HepG2 (cell line): Measurements from ENCODE around the gene HRG. TPM values are rescaled to one million over a fixed set of nuclear protein-coding genes. Genes with fewer than 3 reads are reported as not detected.

Experiments
- AKNA ChIP-seq: sonication (generic); formaldehyde crosslinking; IDR thresholded peaks from 2 replicates; pipeline ENCODE4 v1.4.0; 2020; ENCODE audit warnings: missing genetic modification reagents, borderline replicate concordance
- GTF3A ChIP-seq: sonication (generic); formaldehyde crosslinking; conservative IDR thresholded peaks from 2 replicates; pipeline ENCODE4 v1.4.0; 2020; ENCODE audit warnings: mild to moderate bottlenecking, missing genetic modification reagents
- NR2F2 ChIP-seq: IDR thresholded peaks from 2 replicates; pipeline ENCODE4 v1.6.1; 2012; ENCODE audit warnings: low read depth, inconsistent platforms, borderline replicate concordance
- PRDM10 ChIP-seq: sonication (generic); formaldehyde crosslinking; IDR thresholded peaks from 2 replicates; pipeline ENCODE4 v1.4.0; 2020; ENCODE audit warnings: low read depth, missing genetic modification reagents
- RFX3 ChIP-seq: IDR thresholded peaks from 2 replicates; pipeline ENCODE4 v1.6.1; 2016; ENCODE audit warnings: missing biosample characterization, missing genetic modification reagents
- RNF219 ChIP-seq: sonication (generic); formaldehyde crosslinking; IDR thresholded peaks from 2 replicates; pipeline ENCODE4 v1.5.0; 2020; ENCODE audit warnings: mild to moderate bottlenecking, missing genetic modification reagents
- SOX5 ChIP-seq: IDR thresholded peaks from 2 replicates; pipeline ENCODE4 v1.6.1; 2016; ENCODE audit warnings: borderline replicate concordance
- ZIK1 ChIP-seq: sonication (generic); formaldehyde crosslinking; IDR thresholded peaks from 2 replicates; pipeline ENCODE4 v1.5.0; 2020; ENCODE audit warnings: mild to moderate bottlenecking, low read depth, missing genetic modification reagents, borderline replicate concordance
- ZNF281 ChIP-seq: sonication (generic); formaldehyde crosslinking; IDR thresholded peaks from 2 replicates; pipeline ENCODE4 v1.4.0; 2020; ENCODE audit warnings: missing genetic modification reagents, borderline replicate concordance
- ZNF333 ChIP-seq: sonication (generic); formaldehyde crosslinking; IDR thresholded peaks from 2 replicates; pipeline ENCODE4 v1.4.0; 2020; ENCODE audit warnings: mild to moderate bottlenecking, missing genetic modification reagents, borderline replicate concordance
- polyA plus RNA-seq, 8 experiments: library from polyadenylated mRNA; depleted of rRNA in 3 of 8; stranded (reverse) in 7 of 8; unstranded in 1 of 8; fragments of >200 nt; fragmentation: Illumina TruSeq in 4 of 8; extraction: Trizol in 4 of 8; gene quantifications; 2 replicates each; pipeline versions ENCODE4 v1.2.1 to v1.2.3, GENCODE V29; 2011 to 2016; ENCODE audit warnings: low read depth in 4 of 8, missing spikeins in 1 of 8, mixed read lengths in 1 of 8; ENCODE audit not compliant: insufficient read depth in 1 of 8
- total RNA-seq, 5 experiments: library from RNA; depleted of rRNA; stranded (reverse); fragments of >200 nt; fragmentation: Illumina TruSeq; extraction: Trizol; gene quantifications; 2 replicates each; pipeline ENCODE4 v1.2.3, GENCODE V29; 2016; ENCODE audit warnings: low read depth in 1 of 5

The HRG gene
- total and polyA plus RNA-seq, 2 of the 13 experiments (the other 11 are each of a cell fraction or from before 2014, with no cell fraction given), result 0.09 to 0.11 TPM

GRCh38 chr3:186630950-186631641, 34.7 kb upstream of the HRG start (continued):
- peak; percentile 72; the same call in 1 of the 2 replicates for TF ChIP-seq SOX5 (CRISPR knock-in tag)
- TF ChIP-seq PRDM10 (CRISPR knock-in tag), result no peak
- no peak for TF ChIP-seq GTF3A (CRISPR knock-in tag)
- no peak for TF ChIP-seq AKNA (CRISPR knock-in tag)
- peak; percentile 78 for TF ChIP-seq ZNF281 (CRISPR knock-in tag)
- TF ChIP-seq ZIK1 (CRISPR knock-in tag), result no peak
- TF ChIP-seq RNF219 (CRISPR knock-in tag), result 0 out of 2 replicates have a peak, but pooled peaks have one; percentile 81
- peak; percentile 75; the same call in 1 of the 2 replicates for TF ChIP-seq NR2F2
- no peak for TF ChIP-seq RFX3 (CRISPR knock-in tag)
- no peak for TF ChIP-seq ZNF333 (CRISPR knock-in tag)
